IMR-90 (cell line): Measurements from ENCODE around the gene NPLOC4. TPM values are rescaled to one million over a fixed set of nuclear protein-coding genes. Genes with fewer than 3 reads are reported as not detected.

ENCODE experiments used
- ATAC-seq: fragments of 200-7000 bp; cut with Tn5 transposase; 2 replicates; pipeline ENCODE4 v1.9.1; 2020; ENCODE audit warnings: low read depth, mild to moderate bottlenecking, moderate library complexity
- BruUV-seq: library from RNA; stranded (reverse); fragments of 400-500 nt; replicated peaks from 2 replicates; lab custom pipeline; 2021; lab: Mats Ljungman, UMichigan
- CTCF ChIA-PET: fragments of 300-600 bp; formaldehyde crosslinking; extraction: SDS; loops from one replicate; lab custom pipeline; 2021; ENCODE audit warnings: antibody characterized with exemption; lab: Yijun Ruan, JAX
- POLR2A ChIA-PET: fragments of 300-600 bp; sonication (Branson Sonifier 250); formaldehyde crosslinking; loops from one replicate; lab custom pipeline; 2022; ENCODE audit warnings: antibody characterized with exemption; ENCODE audit not compliant: unreplicated experiment; lab: Charles Lee
- DNase-seq: peaks from one replicate; pipeline ENCODE4 v3.0.0; 2013
- H2AFZ ChIP-seq: replicated peaks from 2 replicates; pipeline ENCODE3; 2013; ENCODE audit warnings: low read length, mild to moderate bottlenecking; ENCODE audit not compliant: poor library complexity
- H2AK5ac ChIP-seq: 2 replicates; pipeline ENCODE4 v1.6.1; 2013; ENCODE audit warnings: low read depth, low read length, inconsistent platforms
- H2AK9ac ChIP-seq: replicated peaks from 2 replicates; pipeline ENCODE3; 2013; ENCODE audit warnings: mild to moderate bottlenecking, low read depth, low read length, moderate library complexity; ENCODE audit not compliant: poor library complexity
- H2BK120ac ChIP-seq: 2 replicates; pipeline ENCODE4 v1.6.1; 2013; ENCODE audit warnings: low read depth, low read length, inconsistent platforms
- H2BK15ac ChIP-seq: 3 replicates; pipeline ENCODE4 v1.6.1; 2013; ENCODE audit warnings: low read depth, low read length, inconsistent platforms
- H2BK20ac ChIP-seq: 2 replicates; pipeline ENCODE4 v1.6.1; 2013; ENCODE audit warnings: low read depth, mild to moderate bottlenecking, inconsistent platforms, low read length, moderate library complexity
- H2BK5ac ChIP-seq: 2 replicates; pipeline ENCODE4 v1.6.1; 2013; ENCODE audit warnings: mild to moderate bottlenecking, low read depth, low read length, inconsistent platforms; ENCODE audit not compliant: poor library complexity, severe bottlenecking
- H3K14ac ChIP-seq: replicated peaks from 2 replicates; pipeline ENCODE4 v1.6.1; 2013; ENCODE audit warnings: low read depth, low read length, inconsistent platforms
- H3K18ac ChIP-seq: 2 replicates; pipeline ENCODE4 v1.6.1; 2013; ENCODE audit warnings: low read depth, low read length, control low read depth
- H3K23ac ChIP-seq: 2 replicates; pipeline ENCODE4 v1.6.1; 2013; ENCODE audit warnings: low read depth, low read length, inconsistent platforms
- H3K27ac ChIP-seq: 2 replicates; pipeline ENCODE4 v1.5.1; 2013; ENCODE audit warnings: mild to moderate bottlenecking, control low read depth, low read length; ENCODE audit not compliant: insufficient read depth
- H3K27me3 ChIP-seq: 2 replicates; pipeline ENCODE4 v1.6.1; 2013; ENCODE audit warnings: low read length; ENCODE audit not compliant: control insufficient read depth, insufficient read depth
- H3K36me3 ChIP-seq: 2 replicates; pipeline ENCODE4 v1.6.1; 2013; ENCODE audit warnings: low read length, mixed read lengths; ENCODE audit not compliant: control insufficient read depth, insufficient read depth
- H3K4ac ChIP-seq: 2 replicates; pipeline ENCODE4 v1.6.1; 2013; ENCODE audit warnings: low read depth, low read length, inconsistent platforms
- H3K4me1 ChIP-seq: 2 replicates; pipeline ENCODE4 v1.6.1; 2013; ENCODE audit warnings: low read length, mixed read lengths; ENCODE audit not compliant: control insufficient read depth, insufficient read depth
- H3K4me2 ChIP-seq: 2 replicates; pipeline ENCODE4 v1.6.1; 2013; ENCODE audit warnings: low read depth, mild to moderate bottlenecking, control low read depth, low read length, moderate library complexity
- H3K4me3 ChIP-seq: 2 replicates; pipeline ENCODE4 v1.5.1; 2013; ENCODE audit warnings: low read depth, mild to moderate bottlenecking, control low read depth, low read length, moderate library complexity; ENCODE audit not compliant: insufficient read depth
- H3K56ac ChIP-seq: 2 replicates; pipeline ENCODE4 v1.6.1; 2013; ENCODE audit warnings: low read length, inconsistent platforms; ENCODE audit not compliant: insufficient read depth; ENCODE audit errors: extremely low read depth
- H3K79me1 ChIP-seq, 2 experiments: 2 replicates each; pipeline ENCODE4 v1.6.1; 2013; ENCODE audit warnings: low read length in 2 of 2, inconsistent platforms in 1 of 2, low read depth in 1 of 2
- H3K9ac ChIP-seq: 2 replicates; pipeline ENCODE4 v1.6.1; 2013; ENCODE audit warnings: low read depth, low read length, control low read depth
- H3K9me1 ChIP-seq: 2 replicates; pipeline ENCODE4 v1.6.1; 2013; ENCODE audit warnings: low read length, inconsistent platforms; ENCODE audit not compliant: insufficient read depth
- H3K9me3 ChIP-seq: 2 replicates; pipeline ENCODE4 v1.6.1; 2013; ENCODE audit warnings: low read length; ENCODE audit not compliant: control insufficient read depth, insufficient read depth
- H4K20me1 ChIP-seq: 2 replicates; pipeline ENCODE4 v1.6.1; 2013; ENCODE audit warnings: low read length, inconsistent platforms; ENCODE audit not compliant: insufficient read depth
- H4K5ac ChIP-seq: 2 replicates; pipeline ENCODE4 v1.6.1; 2013; ENCODE audit warnings: mild to moderate bottlenecking, low read depth, low read length, control low read depth
- H4K8ac ChIP-seq, 2 experiments: 2 replicates each; pipeline ENCODE4 v1.6.1; 2013; ENCODE audit warnings: low read depth in 2 of 2, low read length in 2 of 2, control low read depth in 1 of 2, inconsistent platforms in 1 of 2
- H4K91ac ChIP-seq: 2 replicates; pipeline ENCODE4 v1.6.1; 2013; ENCODE audit warnings: low read depth, low read length, inconsistent platforms; ENCODE audit not compliant: insufficient read depth
- CEBPB ChIP-seq: IDR thresholded peaks from 2 replicates; pipeline ENCODE4 v1.6.1; 2012; ENCODE audit warnings: low read depth, low read length, improper control_type of control experiment
- CHD1 ChIP-seq: IDR thresholded peaks from 2 replicates; pipeline ENCODE4 v1.6.1; 2012; ENCODE audit warnings: low read depth, low read length, improper control_type of control experiment
- MAFK ChIP-seq: IDR thresholded peaks from 2 replicates; pipeline ENCODE4 v1.6.1; 2012; ENCODE audit warnings: low read depth, low read length, improper control_type of control experiment
- MAZ ChIP-seq: IDR thresholded peaks from 2 replicates; pipeline ENCODE4 v1.6.1; 2012; ENCODE audit warnings: low read depth, mild to moderate bottlenecking, low read length, improper control_type of control experiment, moderate library complexity, borderline replicate concordance
- NFE2L2 ChIP-seq: fragments of 150-350 bp; IDR thresholded peaks from 2 replicates; pipeline ENCODE4 v1.6.1; 2016; ENCODE audit warnings: low read depth, mild to moderate bottlenecking, low read length
- POLR2A ChIP-seq: IDR thresholded peaks from 2 replicates; pipeline ENCODE4 v1.6.1; 2012; ENCODE audit warnings: mild to moderate bottlenecking, low read depth, low read length
- RAD21 ChIP-seq: IDR thresholded peaks from 2 replicates; pipeline ENCODE4 v1.6.1; 2012; ENCODE audit warnings: low read length, improper control_type of control experiment
- SMC3 ChIP-seq: fragments of 150-350 bp; IDR thresholded peaks from 2 replicates; pipeline ENCODE4 v1.6.1; 2016; ENCODE audit warnings: low read depth, mild to moderate bottlenecking, antibody characterized with exemption, low read length, moderate library complexity
- WGBS, 2 experiments: methylation state at CpG; one replicate each; pipeline versions ENCODE4 v1.1.5 to v1.1.7; 2013; ENCODE audit warnings: missing lambda C conversion rate in 2 of 2; ENCODE audit not compliant: insufficient read length in 1 of 2; ENCODE audit errors: extremely low coverage in 2 of 2; 5-methylcytosine and 5-hydroxymethylcytosine counted together
- dilution Hi-C: fragments of 300-500 bp; cut with HindIII; formaldehyde crosslinking; loops from one replicate; pipeline ENCODE4 v1.14.3; 2018; ENCODE audit warnings: low sequenced_read_pairs; ENCODE audit not compliant: unreplicated experiment
- in situ Hi-C: fragments of 300-500 bp; cut with MboI; formaldehyde crosslinking; loops from 3 replicates; pipeline ENCODE4 v1.14.3; 2019; ENCODE audit warnings: low sequenced_read_pairs, inconsistent platforms, mixed read lengths
- intact Hi-C: fragments of 100-400 bp; cut with micrococcal nuclease; formaldehyde crosslinking; loops from 2 replicates; pipeline ENCODE4 v1.10.0; 2022
- polyA plus RNA-seq, 3 experiments: library from polyadenylated mRNA; depleted of rRNA; stranded (reverse); fragments of >200 nt; gene quantifications; 2 replicates each; pipeline ENCODE4 v1.2.3, GENCODE V29; 2012; ENCODE audit warnings: low replicate concordance in 1 of 3
- total RNA-seq: library from RNA; depleted of rRNA; stranded (reverse); fragments of >200 nt; gene quantifications from 2 replicates; pipeline ENCODE4 v1.2.3, GENCODE V29; 2012
- TF ChIP-seq, protein P1 (sequence below): fragments of 150-350 bp; IDR thresholded peaks from 2 replicates; pipeline ENCODE4 v1.6.1; 2017; ENCODE audit warnings: mild to moderate bottlenecking, antibody characterized with exemption, low read length, low read depth
- TF ChIP-seq, protein P2 (sequence below): conservative IDR thresholded peaks from 2 replicates; pipeline ENCODE4 v1.5.1; 2012; ENCODE audit warnings: mild to moderate bottlenecking, low read depth, low read length, improper control_type of control experiment

The NPLOC4 gene
- total and polyA plus RNA-seq, 2 of the 4 experiments (the other 2 are of a cell fraction): 70.4 to 78.3 TPM

DNA sequence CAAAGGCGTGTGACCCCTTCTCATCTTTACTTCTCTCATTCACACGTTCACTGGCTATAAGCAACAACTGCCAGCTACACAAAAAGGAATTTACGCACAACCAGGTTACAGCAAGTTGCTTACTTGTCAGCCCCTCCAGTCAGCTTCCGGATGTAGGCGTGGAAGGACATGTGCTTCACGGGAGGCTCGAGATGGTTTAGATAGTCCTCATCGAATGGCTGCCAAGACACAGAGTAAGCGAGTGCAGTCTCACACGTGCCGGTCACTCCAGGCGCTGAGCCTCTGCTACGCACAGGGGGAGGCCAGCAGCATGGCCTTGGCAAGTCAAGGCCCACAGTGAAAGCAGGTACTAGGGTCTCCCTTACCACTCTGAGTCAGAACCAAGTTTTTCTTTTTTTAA, 28.3 kb downstream of the NPLOC4 start:
- no peak overlapping the region for H3K4me2 ChIP-seq
- no peak for ATAC-seq
- no peak overlapping the region for H3K14ac ChIP-seq
- no peak overlapping the region for H2BK120ac ChIP-seq
- no peak overlapping the region for H3K56ac ChIP-seq
- no peak overlapping the region for H2AK5ac ChIP-seq
- ChIA-PET POLR2A (no interaction called here), CTCF (no interaction called here)
- H4K91ac ChIP-seq: no peak overlapping the region
- no peak overlapping the region for H3K4ac ChIP-seq
- DNase-seq: no peak
- H3K18ac ChIP-seq: no peak overlapping the region
- H3K36me3 ChIP-seq: peaks cover 63% of the 10 kb centered on the region
- H2AK9ac ChIP-seq: peak overlapping the region; percentile 4
- peaks cover 9% of the 10 kb centered on the region for H3K4me1 ChIP-seq
- H3K4me3 ChIP-seq: no peak overlapping the region
- H3K27ac ChIP-seq: no peak overlapping the region
- H3K27me3 ChIP-seq: no peaks in the 10 kb centered on the region
- no peak overlapping the region for H2BK15ac ChIP-seq
- H4K5ac ChIP-seq: no peak overlapping the region
- H3K9ac ChIP-seq: no peak overlapping the region
- dilution Hi-C loops: no loop called here
- H3K9me3 ChIP-seq: no peaks in the 10 kb centered on the region
- 98% methylated on average over 10 of the region's 13 CpGs; no CpG with 5 or more reads in 1 of the 2 experiments for WGBS, 2 experiments
- H2BK5ac ChIP-seq: no peak overlapping the region
- no peak overlapping the region for H2BK20ac ChIP-seq
- no peak overlapping the region for H2AFZ ChIP-seq
- H4K20me1 ChIP-seq: peaks cover 57% of the 10 kb centered on the region
- no TSS peak for BruUV-seq
- H3K23ac ChIP-seq: no peak overlapping the region
- TF ChIP-seq MAFK: no peak
- TF ChIP-seq CHD1: no peak
- TF ChIP-seq, protein P1, sequence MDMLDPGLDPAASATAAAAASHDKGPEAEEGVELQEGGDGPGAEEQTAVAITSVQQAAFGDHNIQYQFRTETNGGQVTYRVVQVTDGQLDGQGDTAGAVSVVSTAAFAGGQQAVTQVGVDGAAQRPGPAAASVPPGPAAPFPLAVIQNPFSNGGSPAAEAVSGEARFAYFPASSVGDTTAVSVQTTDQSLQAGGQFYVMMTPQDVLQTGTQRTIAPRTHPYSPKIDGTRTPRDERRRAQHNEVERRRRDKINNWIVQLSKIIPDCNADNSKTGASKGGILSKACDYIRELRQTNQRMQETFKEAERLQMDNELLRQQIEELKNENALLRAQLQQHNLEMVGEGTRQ: no peak
- no peak for TF ChIP-seq MAZ
- TF ChIP-seq NFE2L2: no peak
- TF ChIP-seq RAD21: no peak
- no peak for TF ChIP-seq SMC3
- TF ChIP-seq CEBPB: no peak
- no peak for TF ChIP-seq POLR2A
- TF ChIP-seq, protein P2, sequence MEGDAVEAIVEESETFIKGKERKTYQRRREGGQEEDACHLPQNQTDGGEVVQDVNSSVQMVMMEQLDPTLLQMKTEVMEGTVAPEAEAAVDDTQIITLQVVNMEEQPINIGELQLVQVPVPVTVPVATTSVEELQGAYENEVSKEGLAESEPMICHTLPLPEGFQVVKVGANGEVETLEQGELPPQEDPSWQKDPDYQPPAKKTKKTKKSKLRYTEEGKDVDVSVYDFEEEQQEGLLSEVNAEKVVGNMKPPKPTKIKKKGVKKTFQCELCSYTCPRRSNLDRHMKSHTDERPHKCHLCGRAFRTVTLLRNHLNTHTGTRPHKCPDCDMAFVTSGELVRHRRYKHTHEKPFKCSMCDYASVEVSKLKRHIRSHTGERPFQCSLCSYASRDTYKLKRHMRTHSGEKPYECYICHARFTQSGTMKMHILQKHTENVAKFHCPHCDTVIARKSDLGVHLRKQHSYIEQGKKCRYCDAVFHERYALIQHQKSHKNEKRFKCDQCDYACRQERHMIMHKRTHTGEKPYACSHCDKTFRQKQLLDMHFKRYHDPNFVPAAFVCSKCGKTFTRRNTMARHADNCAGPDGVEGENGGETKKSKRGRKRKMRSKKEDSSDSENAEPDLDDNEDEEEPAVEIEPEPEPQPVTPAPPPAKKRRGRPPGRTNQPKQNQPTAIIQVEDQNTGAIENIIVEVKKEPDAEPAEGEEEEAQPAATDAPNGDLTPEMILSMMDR: no peak
- intact Hi-C loops: no loop called here
- H4K8ac ChIP-seq: no peak overlapping the region
- H3K79me1 ChIP-seq: peaks cover 27 to 75% of the 10 kb centered on the region in 2 experiments
- H3K9me1 ChIP-seq: peaks cover 3% of the 10 kb centered on the region; the same call in 1 of the 2 replicates
- in situ Hi-C loops: no loop called here
